ENCODE data around the gene PALM2AKAP2. TPM values are rescaled to one million over a fixed set of nuclear protein-coding genes. Genes with fewer than 3 reads are reported as not detected.
"Not testable (repeated sequence)": the region's sequence is repeated elsewhere in the genome, so short reads cannot be mapped to it uniquely, and the experiment has no call there.

Gene PALM2AKAP2
- total RNA-seq, 1 donor from 2014 or later, result not detected

GRCh38 chr9:109811876-109812275, 31.9 kb downstream of the PALM2AKAP2 start:
- no peak for DNase-seq

- no peak for DNase-seq
Measured at GRCh38 chr9:109812331-109812730, 32.3 kb downstream of the PALM2AKAP2 start.

- DNase-seq, result no peak
Measured at GRCh38 chr9:109812818-109813281, 32.9 kb downstream of the PALM2AKAP2 start.

GRCh38 chr9:109813303-109813702, 33.3 kb downstream of the PALM2AKAP2 start:
- no peak for DNase-seq

- no peak for DNase-seq
Measured at GRCh38 chr9:109813829-109814228, 33.8 kb downstream of the PALM2AKAP2 start.

- no peak for DNase-seq
Measured at GRCh38 chr9:109815366-109815947, 35.5 kb downstream of the PALM2AKAP2 start.

GRCh38 chr9:109816490-109816889, 36.5 kb downstream of the PALM2AKAP2 start:
- peak; percentile 56 for DNase-seq

GRCh38 chr9:109817146-109817845, 37.3 kb downstream of the PALM2AKAP2 start:
- DNase-seq, result no peak

- peak; percentile 95 for DNase-seq
Measured at GRCh38 chr9:109817846-109818472, 38.0 kb downstream of the PALM2AKAP2 start.

GRCh38 chr9:109821711-109822110, 41.7 kb downstream of the PALM2AKAP2 start:
- no peak for DNase-seq

- DNase-seq, result not testable (repeated sequence)
Measured at GRCh38 chr9:109825383-109825782, 45.4 kb downstream of the PALM2AKAP2 start.

- no peak for DNase-seq
Measured at GRCh38 chr9:109826559-109826958, 46.6 kb downstream of the PALM2AKAP2 start.

- DNase-seq, result no peak
Measured at GRCh38 chr9:109828254-109828653, 48.3 kb downstream of the PALM2AKAP2 start.
